Measurements from ENCODE around the gene METRN.
A peak's percentile ranks its signal among the peaks of the same experiment; 100 is the strongest.
"Not testable (repeated sequence)": the region's sequence is repeated elsewhere in the genome, so short reads cannot be mapped to it uniquely, and the experiment has no call there.

The METRN gene

DNA sequence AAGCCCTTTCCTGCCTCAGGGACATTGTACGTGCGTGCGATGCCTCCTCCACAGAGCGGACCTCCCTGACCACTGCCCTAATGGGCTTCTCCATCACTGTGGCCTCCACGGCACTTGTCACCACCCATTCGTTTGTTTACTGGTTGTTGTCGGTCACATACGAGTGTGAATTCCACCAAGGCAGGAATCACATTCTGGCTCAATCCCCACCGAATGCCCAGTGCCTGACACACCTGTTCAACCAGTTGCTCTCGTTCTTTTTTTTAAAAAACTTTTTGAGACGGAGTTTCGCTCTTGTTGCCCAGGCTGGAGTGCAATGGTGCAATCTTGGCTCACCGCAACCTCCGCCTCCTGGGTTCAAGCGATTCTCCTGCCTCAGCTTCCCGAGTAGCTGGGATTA, 23.7 kb upstream of the METRN start:
- DNase-seq (ENCODE audit: low read depth in 4 of 4, low spot score in 1 of 4), result not testable (repeated sequence)

DNA sequence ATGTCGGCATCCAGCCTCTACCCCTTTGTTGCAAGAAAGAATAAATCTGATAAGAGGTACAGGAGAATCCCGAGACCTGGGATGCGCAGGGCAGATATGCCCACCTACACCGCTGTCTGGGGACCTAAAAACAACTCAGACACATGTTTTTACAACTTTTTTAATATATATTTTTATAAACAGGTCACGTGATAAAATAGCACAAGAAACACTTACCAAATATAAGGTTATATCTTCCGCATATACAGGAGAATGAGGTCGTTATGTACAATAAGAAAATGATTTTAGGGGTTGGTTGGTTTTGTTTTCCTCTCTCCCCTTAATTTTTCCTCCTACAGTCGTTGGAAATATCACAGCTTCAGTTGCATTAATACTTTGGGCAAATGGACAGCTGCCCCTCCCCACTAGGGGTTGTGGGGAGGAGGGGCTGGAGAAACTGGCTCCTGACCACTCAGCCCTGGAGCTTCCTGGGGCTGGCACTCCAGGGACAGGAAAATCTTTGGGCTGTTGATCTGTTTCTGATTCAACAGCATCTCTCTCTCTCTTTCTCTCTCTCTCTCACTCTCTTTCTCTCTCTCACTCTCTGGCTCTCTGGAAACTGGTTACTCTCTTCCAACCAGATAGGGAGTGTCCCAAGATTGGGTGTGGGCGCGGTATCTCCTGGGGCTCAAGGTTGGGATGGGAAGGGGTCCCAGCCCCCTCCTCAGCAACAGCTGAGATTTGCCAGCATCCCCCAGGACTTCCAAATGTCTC, 22.4 kb upstream of the METRN start:
- DNase-seq (ENCODE audit: low read depth in 4 of 4, low spot score in 1 of 4), result no peak

DNA sequence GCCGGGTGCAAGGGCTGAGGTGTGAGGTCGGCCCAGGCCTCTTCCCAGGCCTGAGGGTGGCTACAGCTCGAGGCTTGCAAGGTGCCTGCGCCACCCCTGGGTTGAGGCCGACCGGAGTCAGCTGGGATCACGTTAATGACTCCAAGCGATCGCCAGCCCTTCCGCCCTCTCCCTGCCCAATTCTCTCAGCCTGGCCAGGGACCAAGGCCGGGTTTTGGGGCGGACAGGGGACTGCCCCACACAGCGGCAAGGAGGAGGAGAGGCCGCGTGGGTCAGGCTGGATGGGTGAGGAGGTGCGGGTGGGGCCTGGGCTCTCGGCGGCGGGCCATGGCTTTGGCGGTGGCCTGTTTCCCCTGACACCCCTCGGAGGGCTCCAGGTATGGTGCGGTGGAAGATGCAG, 21.6 kb upstream of the METRN start:
- DNase-seq (ENCODE audit: low read depth in 4 of 4, low spot score in 1 of 4), result no peak

DNA sequence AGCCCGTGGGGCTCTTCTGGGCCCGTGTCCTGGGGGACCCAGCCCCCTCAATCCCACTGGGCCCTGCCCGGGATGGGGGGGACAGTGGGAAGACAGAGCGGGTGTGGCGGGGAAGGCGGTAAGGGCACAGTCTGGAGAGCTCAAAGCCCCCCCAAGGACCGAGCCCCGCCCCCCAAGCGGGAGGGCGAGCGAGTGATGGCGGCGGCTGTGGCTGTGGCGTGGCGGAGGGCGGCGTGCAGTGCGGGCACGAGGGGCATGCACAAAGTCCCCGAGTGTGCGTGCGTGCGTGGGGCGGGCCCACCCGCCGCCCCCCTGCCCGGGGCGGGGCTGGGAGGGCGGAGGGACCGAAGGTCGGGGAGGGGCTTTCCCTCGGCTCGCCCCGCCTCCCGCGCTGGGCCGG, 21.2 kb upstream of the METRN start:
- DNase-seq (ENCODE audit: low read depth in 4 of 4, low spot score in 1 of 4), result no peak

DNA sequence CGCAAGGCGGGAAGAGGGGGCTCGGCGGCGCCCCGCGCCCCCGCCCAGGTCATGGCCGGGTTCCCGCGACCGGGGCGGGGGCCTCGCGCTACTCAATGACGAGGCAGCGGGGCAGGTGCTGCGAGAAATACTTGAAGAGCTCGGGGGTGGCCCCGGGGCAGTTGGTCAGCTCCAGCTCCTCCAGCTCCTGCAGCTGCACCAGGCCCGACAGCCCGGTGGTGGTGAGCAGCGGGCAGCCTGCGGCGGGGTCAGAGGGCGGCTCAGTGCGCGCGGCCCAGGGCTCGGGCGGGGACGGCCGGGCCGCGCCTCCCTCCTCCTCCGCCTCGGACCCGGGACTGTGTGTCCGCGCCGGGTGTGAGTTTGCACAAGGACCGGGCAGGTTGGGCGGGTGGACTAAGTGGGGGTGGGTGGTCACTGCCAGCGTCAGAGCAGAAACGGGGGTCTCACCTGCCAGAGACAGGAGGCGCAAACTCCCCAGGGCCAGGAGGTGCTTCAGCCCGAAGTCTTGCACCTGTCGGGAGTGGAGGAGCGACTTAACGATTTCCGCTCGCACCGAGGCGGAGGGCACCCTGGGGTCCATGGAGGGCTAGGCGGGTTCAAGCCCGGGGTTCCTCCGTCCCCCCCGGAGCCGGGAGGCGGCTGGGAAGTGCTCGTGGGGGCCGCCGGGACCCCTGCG, 20.6 kb upstream of the METRN start:
- DNase-seq (ENCODE audit: low read depth in 4 of 4, low spot score in 1 of 4), result no peak

DNA sequence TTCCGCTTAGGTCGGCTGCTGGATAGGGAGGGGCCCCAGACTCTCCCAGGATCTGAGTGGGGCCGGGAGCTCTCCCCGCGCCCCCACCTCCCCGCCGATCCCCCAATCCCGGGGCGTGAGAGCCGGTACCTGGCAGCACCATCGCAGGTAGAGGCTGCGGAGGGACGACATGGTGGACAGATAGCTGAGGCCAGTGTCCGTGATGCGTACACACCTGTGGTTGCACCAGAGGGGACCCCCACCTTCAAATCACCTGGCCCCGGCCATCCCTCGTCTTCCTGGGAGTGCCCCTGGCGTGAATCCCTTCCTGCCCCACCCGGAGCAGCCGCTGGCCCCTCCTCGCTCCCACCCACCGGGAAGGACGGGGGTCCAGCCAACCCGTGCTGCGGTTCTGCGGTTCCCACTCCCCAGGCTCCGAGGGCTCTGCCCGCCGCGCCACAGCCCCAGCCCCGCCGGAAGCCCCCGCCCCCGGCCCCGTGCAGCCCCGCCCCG, 20.0 kb upstream of the METRN start:
- no peak for DNase-seq (ENCODE audit: low read depth in 4 of 4, low spot score in 1 of 4)

DNA sequence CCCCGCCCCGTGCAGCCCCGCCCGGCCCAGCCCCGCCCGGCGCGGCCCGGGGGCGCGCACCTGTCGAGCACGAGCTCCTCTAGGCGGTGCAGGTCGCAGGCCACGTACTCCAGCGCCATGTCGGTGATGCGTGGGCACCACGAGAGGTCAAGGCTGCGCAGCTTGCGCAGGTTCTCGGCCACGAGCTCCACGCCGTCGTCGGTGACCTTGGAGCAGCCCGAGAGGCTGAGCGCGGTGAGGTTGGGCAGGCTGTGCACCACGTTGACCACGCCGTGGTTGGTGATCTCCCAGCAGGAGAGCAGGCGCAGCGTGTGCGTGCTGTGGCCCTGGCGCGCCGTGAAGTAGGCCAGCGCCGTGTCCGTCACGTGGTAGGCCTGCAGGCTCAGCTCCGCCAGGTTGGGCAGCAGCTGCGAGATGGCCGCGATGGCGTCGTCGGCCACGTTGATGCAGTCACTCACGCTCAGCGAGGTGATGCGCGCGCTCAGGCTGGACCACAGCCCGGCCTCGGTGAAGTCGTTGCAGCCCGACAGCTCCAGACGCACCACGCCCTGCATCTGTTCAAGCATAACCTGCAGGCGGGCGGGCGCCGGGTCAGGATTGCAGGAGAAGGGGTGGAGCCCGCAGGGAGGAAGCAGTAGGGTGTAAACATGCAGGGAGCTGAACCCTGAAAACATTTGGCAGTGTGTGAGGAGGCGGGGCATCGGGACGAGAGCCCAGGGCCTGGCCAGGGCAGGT, 19.4 kb upstream of the METRN start:
- DNase-seq (ENCODE audit: low read depth in 4 of 4, low spot score in 1 of 4), result peak in 2 of 4 experiments; percentile 55 to 63

DNA sequence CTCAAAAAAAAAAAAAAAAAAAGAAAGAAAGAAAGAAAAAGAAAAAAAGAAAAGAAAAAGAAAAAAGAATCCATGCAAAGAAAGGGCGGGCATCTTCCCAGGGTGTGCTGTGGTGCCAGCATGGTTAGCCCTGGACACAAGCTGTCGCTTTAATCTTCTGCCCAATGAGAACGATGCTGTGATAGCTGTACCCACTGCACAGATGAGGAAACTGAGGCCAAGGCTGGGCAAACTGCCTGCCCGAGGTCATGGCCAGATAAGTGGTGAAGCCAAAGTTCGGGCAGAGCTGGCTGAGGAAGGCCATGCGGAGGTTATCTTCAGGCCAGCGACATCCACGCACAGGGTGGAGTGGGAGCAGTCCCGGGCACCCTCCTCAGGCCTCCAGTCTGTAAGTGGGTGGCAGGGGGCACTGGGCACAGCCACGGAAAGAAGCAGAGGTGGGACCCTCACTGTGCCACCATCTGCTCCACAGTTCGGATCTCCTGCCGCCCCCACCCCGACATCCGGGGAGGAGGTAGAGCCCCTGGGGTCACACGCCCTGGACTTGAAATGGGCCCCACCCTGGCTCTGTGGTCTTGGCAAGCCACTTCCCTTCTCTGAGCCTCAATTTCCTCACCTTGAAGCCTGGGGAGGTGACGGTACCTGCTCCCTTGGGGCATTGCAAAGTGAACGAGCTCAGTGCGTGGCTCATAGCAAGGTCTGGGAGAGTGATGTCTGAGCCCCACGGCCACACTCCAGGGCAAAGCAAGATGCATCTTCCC, 15.8 kb upstream of the METRN start:
- DNase-seq (ENCODE audit: low read depth in 4 of 4, low spot score in 1 of 4), result no peak

DNA sequence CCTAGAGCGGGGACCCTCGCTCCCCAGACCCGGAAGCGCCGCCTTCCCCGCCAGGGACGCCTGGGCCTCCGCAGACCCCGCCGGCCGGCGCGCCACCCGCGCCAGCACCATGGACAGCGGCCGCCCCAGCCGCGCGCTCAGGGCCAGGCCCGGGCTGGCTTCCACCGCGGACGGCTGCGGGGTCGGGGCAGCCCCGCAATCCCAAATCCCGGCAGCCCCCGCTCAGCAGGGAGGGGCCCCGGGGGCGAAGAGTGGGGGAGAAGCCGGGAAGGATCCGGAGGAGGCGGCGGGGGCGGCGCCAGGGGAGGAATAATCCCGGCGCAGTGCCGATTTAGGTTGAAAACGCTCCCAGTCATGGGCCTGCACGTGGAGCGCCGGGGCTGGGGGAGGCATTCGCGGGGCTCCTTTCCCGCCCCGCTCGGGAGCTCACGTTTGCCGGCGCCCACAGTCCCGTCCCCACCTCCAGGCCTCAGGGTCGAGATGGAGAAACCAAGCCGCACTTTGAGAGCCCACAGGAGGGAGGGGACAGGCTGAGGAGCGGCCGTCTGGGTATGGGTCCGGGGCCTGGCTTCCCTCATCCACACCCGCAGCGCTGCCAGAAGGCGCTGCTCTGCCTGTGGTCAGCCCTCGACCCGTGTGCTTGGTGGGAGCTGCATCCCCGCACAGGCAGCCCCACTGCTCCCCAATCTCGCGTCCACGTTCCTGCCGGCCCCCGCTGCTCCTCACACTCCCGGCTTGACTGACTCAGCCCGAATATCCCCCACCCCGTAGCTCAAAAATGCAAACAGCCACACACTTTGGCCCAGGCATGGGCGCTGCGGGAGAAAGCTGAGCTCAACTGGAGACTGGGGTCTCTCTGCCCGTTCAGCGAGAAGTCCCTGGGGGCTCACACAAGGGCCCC, 14.0 kb upstream of the METRN start:
- DNase-seq (ENCODE audit: low read depth in 4 of 4, low spot score in 1 of 4), result peak in 1 of 4 experiments; percentile 33

DNA sequence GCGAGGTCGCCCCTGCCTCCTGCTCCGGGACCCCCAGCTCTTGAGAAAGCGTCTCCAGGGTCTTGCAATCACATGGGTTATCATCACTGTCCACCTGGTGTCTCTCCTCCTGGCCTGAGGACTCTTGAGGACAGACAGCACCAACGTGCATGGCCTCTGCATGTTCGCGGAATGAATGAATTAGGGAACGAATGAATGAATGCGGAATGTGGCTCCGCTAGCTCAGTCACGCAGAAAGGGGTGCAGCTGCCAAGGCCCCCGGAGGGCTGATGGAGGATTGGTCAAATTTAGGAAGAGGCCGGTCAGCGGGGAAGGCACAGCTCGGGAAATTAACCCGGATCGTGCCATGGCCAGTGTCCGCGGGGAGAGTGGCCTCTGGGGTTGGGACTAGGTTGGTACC, 12.6 kb upstream of the METRN start:
- no peak for DNase-seq (ENCODE audit: low read depth in 4 of 4, low spot score in 1 of 4)

DNA sequence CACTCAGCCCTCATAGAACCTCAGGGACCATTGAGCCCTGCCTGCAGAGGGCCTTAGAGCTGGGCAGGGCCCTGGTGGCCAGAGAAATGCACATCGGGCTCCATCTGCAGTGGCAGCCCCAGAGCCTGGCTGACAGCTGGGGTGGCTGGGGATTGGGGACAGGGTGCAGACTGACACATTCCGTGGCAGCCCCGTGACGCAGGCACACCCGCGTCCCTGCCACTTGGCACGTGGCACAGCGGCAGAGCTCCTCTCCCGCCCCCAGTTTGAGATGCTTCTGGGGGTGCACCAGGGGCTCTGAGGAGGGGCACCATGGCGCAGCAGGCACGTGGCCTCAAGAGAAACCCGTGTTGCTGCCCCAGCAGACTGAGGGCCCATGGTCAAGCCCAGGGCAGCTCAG, 11.5 kb upstream of the METRN start:
- DNase-seq (ENCODE audit: low read depth in 4 of 4, low spot score in 1 of 4), result no peak

DNA sequence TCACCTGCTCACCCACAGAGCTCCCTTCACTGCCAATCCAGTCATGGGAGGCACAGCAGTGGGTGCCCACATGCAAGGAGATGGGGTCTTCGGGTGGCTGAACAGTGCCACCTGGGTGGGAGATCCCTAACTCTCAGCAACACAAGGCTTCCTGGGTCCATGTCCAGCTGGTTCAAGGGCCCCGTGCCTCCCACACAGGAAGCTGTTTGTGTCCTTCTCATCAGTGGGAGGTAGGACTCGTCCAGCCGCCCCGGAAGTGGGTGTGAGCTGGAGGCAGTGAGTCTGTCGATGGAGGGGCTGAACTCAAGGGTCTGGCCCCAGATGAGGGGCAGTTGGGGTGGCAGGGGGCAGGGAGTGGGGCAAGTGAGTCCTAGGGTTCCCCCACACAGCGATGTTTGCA, 10.9 kb upstream of the METRN start:
- DNase-seq (ENCODE audit: low read depth in 4 of 4, low spot score in 1 of 4), result no peak

DNA sequence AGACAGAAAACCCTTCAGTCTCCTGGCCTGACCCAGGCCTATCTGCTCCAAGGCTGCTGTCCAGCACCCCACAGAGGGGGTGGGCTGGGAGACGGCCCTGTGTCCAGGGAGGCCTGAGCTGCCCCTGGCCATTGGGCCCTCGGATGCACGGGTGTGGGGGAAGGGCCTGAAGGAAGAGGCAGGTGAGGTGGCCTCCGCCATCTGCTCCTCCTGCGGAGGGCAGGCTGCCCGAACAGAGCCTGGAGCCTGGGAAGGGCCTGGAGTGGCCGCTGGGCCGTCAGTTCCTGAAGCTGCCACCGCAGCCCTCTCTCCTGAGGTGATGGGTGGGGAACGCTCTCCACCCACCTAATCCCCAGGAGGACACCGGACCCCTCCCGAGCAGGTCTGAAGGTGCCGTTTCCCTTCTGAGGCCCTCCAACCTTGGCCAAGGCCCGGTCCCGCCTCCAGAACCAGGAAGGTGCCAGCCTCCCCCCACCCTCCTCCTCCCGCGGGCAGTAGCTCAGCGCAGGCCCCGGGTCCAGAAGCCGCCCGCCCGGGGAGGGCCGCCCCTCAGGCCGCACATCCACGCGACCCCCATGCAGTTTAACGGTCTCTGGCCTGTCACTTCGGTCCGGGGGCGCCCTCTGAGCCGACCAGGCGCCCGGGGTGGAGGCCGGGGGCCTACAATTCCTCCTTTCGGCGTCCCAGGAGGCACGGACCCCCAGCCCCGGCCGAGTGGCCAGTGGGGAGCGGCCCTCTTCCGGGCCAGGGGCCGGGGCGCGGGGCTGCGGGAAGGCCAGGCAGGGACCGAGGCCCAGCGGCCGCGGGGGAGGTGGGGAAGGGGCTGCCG, 10.2 kb upstream of the METRN start:
- no peak for DNase-seq (ENCODE audit: low read depth in 4 of 4, low spot score in 1 of 4)

DNA sequence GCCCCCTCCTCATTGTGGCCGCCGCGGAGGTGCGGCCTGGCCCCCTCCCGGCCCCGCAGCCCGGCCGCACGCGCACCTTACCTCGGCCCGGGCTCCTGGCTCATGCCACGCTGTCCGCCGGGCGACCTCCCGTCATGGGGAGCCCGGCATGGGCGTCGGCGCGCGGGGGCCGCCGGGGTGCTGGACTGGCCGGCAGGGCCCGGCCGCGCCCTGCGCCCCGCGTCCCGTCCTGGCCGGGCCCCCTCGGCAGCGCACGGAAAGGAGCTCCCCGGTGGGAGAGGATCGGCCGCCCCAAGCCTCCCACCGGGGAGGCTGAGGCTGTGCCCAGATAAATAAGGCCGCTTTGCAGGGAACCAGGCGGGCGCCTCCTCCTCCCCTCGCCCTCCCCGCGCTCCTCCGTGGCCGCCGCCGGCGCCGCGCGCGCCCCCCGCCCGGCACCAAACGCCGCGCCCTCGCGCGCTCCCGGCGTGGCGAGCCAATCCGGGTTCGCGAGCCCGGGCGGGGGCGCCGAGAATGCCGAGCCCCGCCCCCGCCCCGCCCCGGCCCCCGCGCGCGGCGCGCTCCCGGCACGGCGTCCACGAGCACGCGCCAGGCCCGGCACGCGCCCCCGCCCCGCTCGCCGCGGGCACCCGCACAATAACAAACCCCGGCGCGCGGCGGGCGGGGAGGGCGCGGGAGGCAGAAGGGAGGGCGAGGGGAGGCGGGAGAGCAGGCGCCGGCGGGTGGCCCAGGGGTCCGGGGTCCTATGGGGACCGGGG, 9.3 kb upstream of the METRN start, which contains the start of gene FBXL16:
Gene FBXL16 (minus strand): TSS at position 371 of the 758 bp plus-strand sequence. CDS start 8,396 bp downstream, outside the sequence.
- no peak for DNase-seq (ENCODE audit: low read depth in 4 of 4, low spot score in 1 of 4)

DNA sequence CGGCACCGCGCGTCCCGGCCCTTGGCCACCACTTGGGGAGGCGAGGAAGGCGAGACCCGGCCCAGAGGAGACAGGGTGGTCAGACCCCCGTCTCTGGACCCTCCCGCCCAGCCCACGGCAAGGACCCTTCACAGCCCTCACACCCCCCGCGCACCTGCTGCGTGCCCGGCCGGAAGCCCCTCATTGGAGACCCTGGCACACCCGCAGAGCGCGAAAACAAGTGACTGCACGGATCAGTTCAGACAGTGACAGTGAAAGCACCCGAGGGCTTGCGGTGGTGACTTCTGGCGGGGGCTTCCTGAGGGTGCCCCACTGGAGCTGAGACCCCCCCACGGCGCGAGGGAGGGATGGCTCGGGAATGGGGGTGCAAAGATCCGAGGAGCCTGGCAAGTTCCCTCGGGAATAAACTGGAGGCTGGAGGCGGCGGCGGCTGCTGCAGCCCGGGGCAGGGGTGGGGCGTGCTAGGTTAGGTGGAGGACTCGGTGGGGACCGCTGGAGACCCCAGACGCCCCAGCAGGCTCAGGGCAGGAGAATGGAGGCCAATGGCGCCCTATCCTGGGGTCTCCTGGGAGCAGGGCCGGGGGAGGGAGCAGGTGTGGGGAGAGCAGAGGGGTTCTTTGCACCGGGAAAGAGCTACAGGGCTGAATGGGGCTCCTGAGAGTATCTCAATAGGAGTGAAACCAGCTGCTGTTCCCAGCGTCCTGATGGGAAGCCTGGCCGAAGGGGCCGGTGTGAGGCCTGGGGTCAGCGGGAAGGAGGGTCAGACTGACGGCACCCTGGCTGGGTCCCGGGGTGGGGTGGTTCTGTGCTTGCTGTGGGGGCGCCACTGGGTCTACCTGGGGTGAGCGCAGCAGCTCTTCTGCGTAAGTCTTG, 8.5 kb upstream of the METRN start:
- DNase-seq (ENCODE audit: low read depth in 4 of 4, low spot score in 1 of 4), result no peak

DNA sequence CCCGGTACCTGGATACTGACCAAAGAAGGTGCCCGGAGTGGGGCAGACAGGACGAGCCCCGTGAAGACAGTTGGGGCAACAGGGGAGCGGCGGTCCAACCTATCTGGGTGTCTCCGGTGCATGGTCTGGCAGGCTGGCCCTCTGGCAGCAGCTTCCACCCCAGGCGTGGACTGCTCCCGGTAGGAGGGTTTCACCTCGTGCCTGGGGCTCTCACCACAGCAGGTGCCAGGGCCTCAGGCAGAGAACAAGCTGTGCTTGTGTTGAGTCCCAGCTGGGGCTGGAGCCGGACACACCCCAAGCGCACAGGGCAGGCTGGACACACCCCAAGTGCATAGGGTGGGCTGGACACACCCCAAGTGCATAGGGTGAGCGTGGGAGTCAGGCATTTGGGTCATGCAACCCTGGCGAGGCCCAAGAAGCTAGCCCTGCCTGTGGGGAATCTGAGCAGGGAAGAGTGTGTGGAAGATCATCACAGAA, 7.8 kb upstream of the METRN start:
- DNase-seq (ENCODE audit: low read depth in 4 of 4, low spot score in 1 of 4), result no peak

DNA sequence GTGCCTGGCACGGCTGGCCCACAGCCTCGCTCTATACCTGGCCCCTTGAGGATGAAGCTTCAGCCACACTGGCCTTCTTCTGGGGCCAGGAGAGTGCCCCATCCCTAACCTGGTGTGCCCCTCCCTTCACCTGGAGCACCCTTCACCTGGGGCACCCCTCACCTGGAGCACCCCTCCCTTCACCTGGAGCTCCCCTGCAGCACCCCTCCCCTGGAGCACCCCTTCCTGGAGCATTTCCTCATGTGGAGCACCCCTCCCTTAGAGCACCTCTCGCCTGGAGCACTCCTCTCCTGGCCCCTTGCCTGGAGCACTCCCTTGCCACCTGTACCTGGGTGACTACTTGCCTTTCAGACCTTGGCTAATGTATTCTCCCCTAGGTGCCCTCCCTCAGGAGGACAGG, 6.9 kb upstream of the METRN start:
- no peak for DNase-seq (ENCODE audit: low read depth in 4 of 4, low spot score in 1 of 4)

All from stimulated activated CD4-positive, alpha-beta T cell treated with anti-CD3 and anti-CD28 coated beads, Interleukin-1b, Interleukin-23, amount 100 ng/mL, for 24 hours (primary cell).